Forelimb muscle (tissue), 1 donor: ENCODE measurements around the gene NEMP1. TPM values are rescaled to one million over a fixed set of nuclear protein-coding genes. Genes with fewer than 3 reads are reported as not detected.
"Not testable (repeated sequence)": the region's sequence is repeated elsewhere in the genome, so short reads cannot be mapped to it uniquely, and the experiment has no call there.

ENCODE experiments used
- DNase-seq: peaks from one replicate; pipeline ENCODE4 v3.0.0-alpha.2; 2013; ENCODE audit warnings: low read depth
- polyA plus RNA-seq: library from polyadenylated mRNA; unstranded; fragments of 120-200 nt; gene quantifications from one replicate; pipeline ENCODE4 v1.2.1, GENCODE V29; 2013; ENCODE audit not compliant: insufficient read length

The NEMP1 gene
- polyA plus RNA-seq, 1 donor, result 17.3 TPM

DNA sequence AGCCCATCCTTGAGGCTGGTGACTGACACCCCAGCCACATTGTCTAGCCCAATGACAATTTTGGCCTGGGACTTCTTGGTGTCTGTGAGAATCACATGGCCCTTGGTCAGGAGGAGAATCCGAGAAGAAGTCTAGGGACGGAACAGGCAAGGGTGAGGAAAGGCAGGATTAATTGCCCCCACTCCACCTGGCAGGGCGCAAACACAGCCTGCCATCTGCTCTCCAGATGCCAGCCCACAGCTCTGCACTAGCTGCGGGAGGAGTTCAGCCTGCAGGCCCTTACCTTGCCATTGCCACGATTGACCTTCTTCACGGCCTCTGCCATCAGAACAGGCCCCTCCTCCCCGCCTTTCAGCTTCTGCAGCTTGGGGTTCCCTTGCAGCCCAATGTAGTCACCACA, 49.1 kb downstream of the NEMP1 start:
- DNase-seq, result no peak

GRCh38 chr12:57027805-57028153, 50.8 kb downstream of the NEMP1 start:
- no peak for DNase-seq

DNA sequence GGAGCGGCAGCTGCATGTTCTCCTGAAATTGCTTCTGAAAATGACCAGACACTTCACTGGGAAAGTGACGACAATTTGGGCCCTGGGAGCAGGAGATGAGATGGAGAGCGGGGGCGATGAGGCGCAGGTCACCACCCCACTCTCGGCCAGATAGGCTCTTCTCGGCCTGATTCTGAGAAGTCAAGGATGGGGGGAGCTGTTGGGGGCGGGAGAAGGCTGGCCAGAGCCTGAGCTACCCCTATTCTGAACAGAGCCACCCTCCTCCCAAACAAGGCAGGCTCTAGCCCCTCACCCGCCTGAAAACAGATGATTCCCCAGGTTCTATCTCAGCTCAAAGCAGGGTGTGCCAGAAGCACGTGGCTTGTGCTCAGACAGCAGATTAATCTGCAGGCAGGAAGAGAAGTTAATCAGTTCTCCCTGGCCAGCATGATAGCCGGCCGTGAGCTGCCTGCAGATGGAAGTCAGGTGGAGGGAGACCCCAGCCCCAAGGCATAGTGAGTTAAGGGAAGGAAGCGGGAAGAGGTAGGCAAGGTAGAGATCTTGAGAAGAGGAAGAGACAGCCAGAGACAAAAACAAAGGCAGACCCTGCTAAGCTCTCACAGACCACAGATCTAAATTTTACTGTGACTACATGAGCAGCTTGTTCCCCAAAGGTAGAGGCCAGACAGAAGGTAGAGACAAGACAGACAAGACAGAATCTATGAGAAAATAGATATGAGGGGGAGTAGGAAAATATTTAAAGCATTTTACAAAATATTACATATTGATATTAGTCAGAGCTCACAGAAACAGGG, 51.4 kb downstream of the NEMP1 start:
- DNase-seq, result no peak

DNA sequence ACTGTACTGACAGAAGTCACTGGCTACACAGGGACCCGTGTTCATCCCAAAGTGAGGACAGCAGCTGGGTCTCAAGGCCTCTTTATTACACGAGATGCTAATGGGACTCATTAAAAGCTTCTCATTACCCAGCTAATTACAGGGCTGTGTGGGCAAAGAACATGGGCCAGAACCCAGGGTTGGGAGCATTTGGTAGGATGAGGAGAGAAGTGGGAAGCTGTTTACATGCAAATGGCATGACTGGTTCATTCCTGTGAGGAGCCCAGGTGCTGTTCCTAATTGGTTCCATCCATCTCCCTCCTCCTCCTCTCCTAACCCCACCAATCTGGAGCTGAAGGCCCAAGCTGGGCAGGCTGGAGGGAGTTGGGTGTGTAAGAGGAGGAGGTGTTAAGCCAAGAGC, 53.4 kb downstream of the NEMP1 start:
- DNase-seq, result no peak

GRCh38 chr12:57022324-57022723, 56.3 kb downstream of the NEMP1 start:
- not testable (repeated sequence) for DNase-seq

DNA sequence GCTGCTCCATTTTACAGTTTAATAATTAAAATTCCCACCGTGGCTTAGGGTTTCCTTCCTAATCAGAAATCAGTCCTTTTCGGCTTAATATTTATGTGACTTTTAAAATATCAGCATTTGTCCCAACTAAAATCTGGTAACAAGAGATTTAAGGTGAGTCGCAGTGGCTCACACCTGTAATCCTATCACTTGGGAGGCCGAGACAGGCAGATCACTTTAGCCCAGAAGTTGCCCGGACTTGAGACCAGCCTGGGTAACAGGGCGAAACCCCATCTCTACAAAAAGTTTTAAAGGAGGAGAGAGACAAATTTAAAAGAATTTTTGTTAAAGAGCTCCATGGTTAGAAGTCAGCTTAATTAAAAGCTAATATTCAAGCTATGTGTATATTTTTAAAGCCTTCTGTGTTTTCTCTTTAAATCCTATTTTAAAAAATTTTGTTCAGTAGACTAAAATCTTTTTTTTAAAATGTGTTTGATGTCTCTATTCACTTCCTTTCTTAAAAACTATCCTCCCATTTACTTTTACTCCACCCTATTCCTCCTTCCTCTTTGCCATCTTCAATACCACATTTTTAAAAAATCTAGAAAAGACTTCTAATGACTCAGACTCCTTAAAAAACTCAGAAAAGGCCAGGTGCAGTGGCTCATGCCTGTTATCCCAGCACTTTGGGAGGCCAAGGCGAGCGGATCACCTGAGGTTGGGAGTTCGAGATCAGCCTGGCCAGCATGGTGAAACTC, 58.4 kb downstream of the NEMP1 start:
- no peak for DNase-seq

- no peak for DNase-seq
These were observed 59.7 kb downstream of the NEMP1 start for GRCh38 chr12:57018906-57019305.

DNA sequence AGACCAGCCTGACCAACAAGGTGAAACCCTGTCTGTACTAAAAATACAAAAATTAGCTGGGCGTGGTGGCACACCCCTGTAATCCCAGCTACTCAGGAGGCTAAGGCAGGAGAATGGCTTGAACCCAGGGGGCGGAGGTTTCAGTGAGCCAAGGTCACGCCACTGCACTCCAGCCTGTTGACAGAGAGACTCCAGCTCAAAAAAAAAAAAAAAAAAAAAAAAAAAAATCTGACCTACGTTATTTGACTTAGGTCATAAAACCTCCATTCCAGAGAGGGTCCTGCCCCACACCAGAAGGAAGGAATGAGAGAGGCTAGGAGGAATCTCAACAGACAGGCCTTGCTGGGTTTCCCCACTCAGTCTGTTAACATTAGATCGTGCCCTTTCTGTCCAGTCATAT, 60.2 kb downstream of the NEMP1 start:
- DNase-seq, result not testable (repeated sequence)

GRCh38 chr12:57016348-57016747, 62.2 kb downstream of the NEMP1 start, which contains the start of gene TAC3:
TAC3 (minus strand) TSS chr12:57016529; CDS start chr12:57015797, 732 bp downstream.
- DNase-seq, result no peak

DNA sequence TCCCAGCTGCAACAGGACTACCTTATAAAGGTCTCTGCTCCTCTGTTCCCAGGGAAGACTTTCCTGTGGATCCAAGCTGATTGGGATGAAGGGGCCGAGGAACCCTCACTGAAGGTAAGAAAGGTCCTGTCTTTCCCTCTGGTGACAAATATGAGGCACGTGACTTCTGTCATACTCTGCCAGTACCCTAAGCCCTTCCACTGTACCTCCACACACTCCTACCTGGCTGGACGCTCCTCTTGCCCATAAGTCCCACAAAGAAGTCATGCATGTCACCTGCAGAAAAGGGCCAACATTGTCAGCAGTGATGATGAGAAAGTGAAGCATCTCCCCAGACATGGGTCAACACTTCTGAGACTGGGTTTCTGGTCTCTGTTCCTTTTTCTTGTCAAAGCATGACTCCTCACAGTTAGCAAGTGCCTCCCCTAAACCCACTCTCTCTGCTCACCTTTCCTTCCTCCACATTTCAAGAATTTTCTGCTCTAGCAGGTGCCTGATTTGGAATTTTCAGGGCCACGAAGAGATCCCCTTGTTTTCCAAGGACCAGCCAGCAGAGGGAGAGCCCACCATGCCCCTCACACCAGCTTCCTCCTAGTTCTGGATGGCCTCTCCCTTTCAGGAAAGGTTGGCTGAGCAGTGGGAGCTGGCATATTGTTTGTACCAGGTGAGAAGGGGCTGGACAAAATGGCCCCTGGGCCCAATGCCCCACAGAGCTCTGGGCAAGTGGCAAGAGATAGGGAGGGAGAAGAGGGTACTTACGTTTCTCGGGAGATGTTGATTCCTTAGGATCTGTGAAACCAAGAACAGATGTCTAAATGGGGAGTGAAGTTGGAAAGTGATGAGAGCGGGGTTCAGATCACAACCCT, 65.8 kb downstream of the NEMP1 start:
- no peak for DNase-seq

GRCh38 chr12:57011438-57012424, 66.9 kb downstream of the NEMP1 start:
- DNase-seq, result no peak

DNA sequence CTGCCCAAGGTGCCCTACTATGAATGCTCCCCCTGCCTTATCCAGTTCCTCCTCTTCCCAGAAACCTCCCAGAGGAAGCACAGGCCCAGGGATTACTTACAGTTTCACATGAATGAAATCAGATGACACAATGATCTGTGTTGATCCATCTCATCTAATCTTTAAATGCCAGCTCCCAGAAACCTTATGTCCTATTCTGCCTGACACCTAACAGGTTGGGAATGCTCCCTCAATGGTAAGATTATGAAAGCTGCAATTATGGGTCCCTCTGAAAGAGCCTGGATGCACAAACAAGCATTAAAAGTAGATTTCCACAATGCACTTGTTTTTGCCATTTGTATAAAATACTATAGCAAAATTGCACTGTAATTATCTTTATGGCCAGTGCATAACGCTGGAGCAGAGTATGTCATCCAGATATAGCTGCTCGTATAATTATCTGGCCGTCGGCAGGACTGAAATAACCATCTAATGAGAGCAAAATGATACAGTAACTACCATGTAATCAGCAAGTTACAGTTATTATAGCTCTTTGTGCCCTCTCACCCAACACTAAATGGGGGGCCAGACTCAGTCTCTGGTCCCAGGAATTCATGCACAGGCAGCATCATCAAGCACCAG, 67.9 kb downstream of the NEMP1 start:
- DNase-seq, result no peak

DNA sequence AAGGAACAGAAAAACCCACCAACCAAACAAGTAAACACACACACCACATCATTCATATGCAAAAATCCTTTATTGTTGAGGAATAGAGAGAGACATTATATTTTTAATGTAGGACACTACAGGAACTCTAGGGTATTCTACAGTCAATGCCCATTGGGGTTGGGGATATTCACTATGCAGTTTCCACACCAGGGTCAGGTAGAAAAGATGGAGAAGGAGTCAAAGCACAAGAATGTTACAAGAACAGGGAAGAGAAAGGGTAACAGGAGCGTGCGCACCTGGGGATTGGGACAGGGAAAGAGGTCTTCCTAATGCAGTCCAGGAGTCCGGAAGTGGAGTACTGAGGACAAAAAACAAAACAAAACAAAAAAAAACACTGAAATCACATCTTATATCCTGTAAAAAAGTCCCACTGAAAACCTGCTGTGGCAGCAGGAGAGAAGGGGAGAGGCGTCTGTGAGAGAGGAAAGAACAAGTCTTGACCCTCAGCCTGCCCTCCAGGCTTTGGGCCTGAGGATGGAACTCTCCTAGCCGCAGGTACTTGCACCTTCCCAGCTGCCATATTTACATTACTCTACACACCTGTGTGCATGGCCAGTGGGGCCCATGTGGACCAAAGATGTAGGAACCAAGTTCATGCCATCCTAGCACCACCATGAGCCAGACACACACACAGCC, 68.5 kb downstream of the NEMP1 start:
- DNase-seq, result no peak

- DNase-seq, result no peak
These were observed 70.4 kb downstream of the NEMP1 start for GRCh38 chr12:57008178-57008577.

- no peak for DNase-seq
These were observed 71.6 kb downstream of the NEMP1 start for GRCh38 chr12:57006809-57007475.

DNA sequence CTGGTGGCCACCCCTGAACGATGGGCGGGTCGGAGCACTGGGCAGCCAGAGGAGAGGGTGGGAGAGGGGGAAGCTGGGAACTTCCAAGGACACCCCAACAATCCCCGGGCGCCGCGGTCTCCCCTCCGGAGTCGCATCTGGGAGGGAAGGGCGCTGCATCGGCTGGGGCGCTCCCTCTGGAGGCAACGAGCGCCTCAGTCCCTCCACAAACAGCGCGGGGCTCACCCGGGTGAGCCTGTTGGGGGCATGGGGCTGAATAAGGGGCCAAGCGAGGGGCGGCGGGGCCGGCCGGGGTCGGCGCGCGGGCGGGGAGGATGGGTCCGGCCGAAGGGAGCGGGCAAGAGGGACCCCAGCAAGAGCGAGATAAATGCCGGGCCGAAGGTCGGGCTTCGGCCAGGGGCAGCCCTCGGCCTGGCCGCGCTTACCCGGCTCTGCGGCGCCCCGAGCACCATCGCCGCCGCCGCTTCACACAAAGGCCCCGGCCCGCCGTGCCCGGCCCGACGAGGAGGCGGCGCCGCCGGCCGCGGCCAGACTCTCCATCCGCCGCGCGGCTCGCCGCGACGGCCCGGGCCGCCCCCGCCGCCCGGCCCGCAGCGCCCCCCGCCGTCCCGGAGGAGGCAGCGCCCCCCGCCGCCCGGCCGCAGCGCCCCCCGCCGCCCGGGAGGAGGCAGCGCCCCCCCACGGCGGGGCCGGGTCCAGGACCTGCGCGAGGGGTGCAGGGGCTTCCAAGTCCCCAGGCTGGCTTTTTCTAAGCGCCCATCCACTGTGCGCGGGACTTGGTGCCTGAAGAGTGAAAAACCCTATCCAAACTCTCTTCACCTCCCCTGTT, 72.4 kb downstream of the NEMP1 start, which contains the start of gene ZBTB39:
TSS of gene ZBTB39 (minus strand) at position 567 of the 829 bp plus-strand sequence. CDS start 1,629 bp downstream, outside the sequence.
- no peak for DNase-seq
